Mammary epithelial cell (primary cell): ENCODE data around the gene ZNF341.

Experiments
- CTCF ChIP-seq, 2 donors: IDR thresholded peaks in 1 of 2; conservative IDR thresholded peaks in 1 of 2; 2 replicates each; pipeline ENCODE4 v1.5.1; 2011 to 2012; ENCODE audit warnings: inconsistent platforms in 2 of 2, low read length in 2 of 2, mild to moderate bottlenecking in 2 of 2, control low read depth in 1 of 2, low read depth in 1 of 2; ENCODE audit not compliant: insufficient read depth in 1 of 2; ENCODE audit errors: extremely low read depth in 1 of 2
- EZH2 ChIP-seq: IDR thresholded peaks from 2 replicates; pipeline ENCODE4 v1.6.1; 2012; ENCODE audit warnings: low read length, inconsistent platforms, borderline replicate concordance

GRCh38 chr20:33693289-33693688 lies 38.5 kb upstream of the ZNF341 start:
- TF ChIP-seq CTCF (conservative IDR thresholded peaks at IDR 0.05 in 1 of 2, IDR thresholded peaks at IDR 0.05 in 1 of 2; ENCODE audit: extremely low read depth in 1 of 2, insufficient read depth in 1 of 2, low read depth in 1 of 2, low read length in 2 of 2) = no peak
- TF ChIP-seq EZH2 = no peak
